ENCODE data around the gene STK32B. TPM values are rescaled to one million over a fixed set of nuclear protein-coding genes. Genes with fewer than 3 reads are reported as not detected.

STK32B gene
- total and polyA plus RNA-seq, 12 donors: 0.12 to 0.68 (median 0.34) TPM

DNA sequence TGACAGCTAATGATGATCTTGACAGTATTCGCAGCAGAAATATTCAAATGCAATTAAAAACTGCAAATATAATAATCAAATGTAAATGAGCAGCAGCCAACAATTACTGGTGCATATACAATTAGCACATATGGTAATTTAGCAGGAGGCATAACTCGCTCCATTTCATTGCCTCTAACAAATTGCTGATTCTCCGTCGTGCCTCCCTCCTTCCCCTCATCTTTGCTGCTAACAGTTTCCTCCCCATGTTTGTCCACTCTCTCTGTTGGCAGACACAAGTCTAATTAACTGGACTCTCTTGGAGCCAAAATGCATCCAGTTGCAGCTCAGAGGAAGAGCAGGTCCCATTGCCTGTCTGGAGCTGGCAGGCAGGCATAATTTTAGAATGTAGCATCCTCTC lies 210.6 kb downstream of the STK32B start:
- intact Hi-C loops (cut with DNase I): no loop called here
- Histone ChIP-seq H3K4me1 (peaks cover 0 to 2% (median 0%) of the 10 kb centered on the region in 9 donors), H3K27me3 (peaks cover 0 to 7% (median 0%) of the 10 kb centered on the region in 7 donors), H3K9me3 (no peaks in the 10 kb centered on the region), H3K27ac (no peak overlapping the region), H3K36me3 (no peaks in the 10 kb centered on the region), H3K4me3 (no peak overlapping the region)
- WGBS, 2 donors: 80 to 90% methylated on average over 4 of the region's 4 CpGs
- DNase-seq (no peak), ATAC-seq (no peak)
- TF ChIP-seq, protein P1, sequence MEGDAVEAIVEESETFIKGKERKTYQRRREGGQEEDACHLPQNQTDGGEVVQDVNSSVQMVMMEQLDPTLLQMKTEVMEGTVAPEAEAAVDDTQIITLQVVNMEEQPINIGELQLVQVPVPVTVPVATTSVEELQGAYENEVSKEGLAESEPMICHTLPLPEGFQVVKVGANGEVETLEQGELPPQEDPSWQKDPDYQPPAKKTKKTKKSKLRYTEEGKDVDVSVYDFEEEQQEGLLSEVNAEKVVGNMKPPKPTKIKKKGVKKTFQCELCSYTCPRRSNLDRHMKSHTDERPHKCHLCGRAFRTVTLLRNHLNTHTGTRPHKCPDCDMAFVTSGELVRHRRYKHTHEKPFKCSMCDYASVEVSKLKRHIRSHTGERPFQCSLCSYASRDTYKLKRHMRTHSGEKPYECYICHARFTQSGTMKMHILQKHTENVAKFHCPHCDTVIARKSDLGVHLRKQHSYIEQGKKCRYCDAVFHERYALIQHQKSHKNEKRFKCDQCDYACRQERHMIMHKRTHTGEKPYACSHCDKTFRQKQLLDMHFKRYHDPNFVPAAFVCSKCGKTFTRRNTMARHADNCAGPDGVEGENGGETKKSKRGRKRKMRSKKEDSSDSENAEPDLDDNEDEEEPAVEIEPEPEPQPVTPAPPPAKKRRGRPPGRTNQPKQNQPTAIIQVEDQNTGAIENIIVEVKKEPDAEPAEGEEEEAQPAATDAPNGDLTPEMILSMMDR (IDR thresholded peaks at IDR 0.05): no peak

DNA sequence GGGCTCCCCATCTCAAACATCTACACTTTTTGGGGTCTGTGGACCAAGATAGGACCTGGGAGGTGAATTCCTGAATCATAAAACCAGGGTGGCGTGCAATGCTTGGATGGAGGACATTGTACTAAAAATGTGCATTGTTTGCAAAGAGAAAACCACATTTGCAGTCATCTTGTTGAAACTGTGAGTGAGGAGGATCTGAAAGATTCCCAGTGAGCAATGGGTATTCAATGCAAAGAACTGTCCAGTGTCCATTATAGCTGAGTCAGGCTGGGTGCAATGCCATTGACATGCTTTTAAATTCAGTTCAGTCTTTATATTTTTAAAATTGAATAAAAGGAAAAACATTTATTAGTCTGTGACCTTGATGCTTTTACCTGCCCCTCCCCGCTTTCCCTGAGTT lies 215.7 kb downstream of the STK32B start:
- intact Hi-C loops (cut with DNase I): no loop called here
- Histone ChIP-seq H3K9me3 (no peaks in the 10 kb centered on the region), H3K36me3 (no peaks in the 10 kb centered on the region), H3K4me1 (peaks cover 0 to 2% (median 0%) of the 10 kb centered on the region in 9 donors), H3K27me3 (peaks cover 0 to 18% (median 6%) of the 10 kb centered on the region in 7 donors), H3K4me3 (no peak overlapping the region), H3K27ac (no peak overlapping the region)
- no peak for DNase-seq
- no peak for ATAC-seq
- TF ChIP-seq, protein P1 (IDR thresholded peaks at IDR 0.05): no peak
- WGBS, 2 donors: 65 to 91% methylated on average over 2 of the region's 2 CpGs

DNA sequence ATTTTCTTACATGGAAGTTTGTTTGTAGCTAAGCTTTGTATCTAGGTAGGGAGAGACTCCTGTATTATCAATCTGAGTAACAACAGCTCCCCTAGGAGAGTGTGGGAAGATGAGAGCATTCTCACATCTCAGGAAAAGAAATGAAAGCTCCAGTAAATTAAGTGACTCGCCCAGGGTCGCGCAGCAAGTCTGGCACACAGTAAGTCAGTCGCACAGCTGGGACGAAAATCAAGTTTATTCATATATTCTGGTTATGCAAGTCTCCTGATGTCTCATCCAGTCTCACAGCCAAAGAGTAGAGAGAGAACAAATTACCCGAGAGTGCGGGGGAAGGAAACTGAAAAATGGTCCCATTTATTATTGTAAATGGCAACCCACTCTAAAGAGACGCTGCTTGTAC lies 216.1 kb downstream of the STK32B start:
- Histone ChIP-seq H3K27ac (no peak overlapping the region), H3K9me3 (no peaks in the 10 kb centered on the region), H3K36me3 (no peaks in the 10 kb centered on the region), H3K4me1 (peaks cover 0 to 2% (median 0%) of the 10 kb centered on the region in 9 donors), H3K27me3 (peaks cover 0 to 18% (median 6%) of the 10 kb centered on the region in 7 donors), H3K4me3 (no peak overlapping the region)
- 81 to 87% methylated on average over 8 of the region's 8 CpGs for WGBS, 2 donors
- ATAC-seq (no peak), DNase-seq (no peak)
- TF ChIP-seq, protein P1 (IDR thresholded peaks at IDR 0.05): no peak
- intact Hi-C loops (cut with DNase I): no loop called here

DNA sequence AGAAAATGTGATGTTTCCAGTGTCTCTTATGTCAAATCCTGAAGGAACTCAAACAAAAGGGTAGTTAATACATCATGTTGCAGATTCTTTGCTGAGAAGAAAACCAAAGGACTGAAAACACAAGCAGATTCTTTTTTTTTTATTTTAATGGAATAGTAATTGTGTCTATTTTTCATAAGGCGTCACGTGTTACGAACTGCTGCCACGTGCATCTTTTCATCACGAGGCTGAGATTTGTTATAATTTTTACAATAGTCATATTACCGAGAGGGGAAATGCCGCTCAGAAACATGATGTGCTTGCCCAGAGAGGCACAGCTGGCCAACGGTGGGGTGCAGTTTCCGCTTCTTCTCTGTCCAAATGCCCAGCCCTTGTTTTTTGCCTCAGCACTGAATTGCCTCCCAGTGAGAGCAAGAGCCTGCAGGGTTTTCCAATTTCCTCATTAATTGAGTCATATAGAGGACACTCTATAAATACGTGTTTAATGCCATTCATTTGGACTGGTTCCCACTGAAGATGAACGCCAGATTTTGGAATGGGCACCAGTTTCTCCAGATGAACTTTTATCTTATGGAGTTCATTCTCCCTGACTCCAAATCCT lies 225.3 kb downstream of the STK32B start:
- Histone ChIP-seq H3K4me3 (no peak overlapping the region), H3K9me3 (peaks cover 0 to 6% (median 0%) of the 10 kb centered on the region in 11 donors), H3K36me3 (no peaks in the 10 kb centered on the region), H3K4me1 (no peaks in the 10 kb centered on the region), H3K27me3 (no peaks in the 10 kb centered on the region), H3K27ac (no peak overlapping the region)
- ATAC-seq (no peak), DNase-seq (no peak)
- WGBS, 2 donors: 87 to 88% methylated on average over 11 of the region's 11 CpGs
- intact Hi-C loops (cut with DNase I): no loop called here
- TF ChIP-seq, protein P1 (IDR thresholded peaks at IDR 0.05): no peak

Data from heart right ventricle (tissue), 16 donors.